ENCODE measurements around the gene PLPP3. TPM values are rescaled to one million over a fixed set of nuclear protein-coding genes. Genes with fewer than 3 reads are reported as not detected.

The PLPP3 gene
- polyA plus RNA-seq, 3 donors = 0.21 to 0.32 TPM; not detected in 1

- TF ChIP-seq, protein P1, sequence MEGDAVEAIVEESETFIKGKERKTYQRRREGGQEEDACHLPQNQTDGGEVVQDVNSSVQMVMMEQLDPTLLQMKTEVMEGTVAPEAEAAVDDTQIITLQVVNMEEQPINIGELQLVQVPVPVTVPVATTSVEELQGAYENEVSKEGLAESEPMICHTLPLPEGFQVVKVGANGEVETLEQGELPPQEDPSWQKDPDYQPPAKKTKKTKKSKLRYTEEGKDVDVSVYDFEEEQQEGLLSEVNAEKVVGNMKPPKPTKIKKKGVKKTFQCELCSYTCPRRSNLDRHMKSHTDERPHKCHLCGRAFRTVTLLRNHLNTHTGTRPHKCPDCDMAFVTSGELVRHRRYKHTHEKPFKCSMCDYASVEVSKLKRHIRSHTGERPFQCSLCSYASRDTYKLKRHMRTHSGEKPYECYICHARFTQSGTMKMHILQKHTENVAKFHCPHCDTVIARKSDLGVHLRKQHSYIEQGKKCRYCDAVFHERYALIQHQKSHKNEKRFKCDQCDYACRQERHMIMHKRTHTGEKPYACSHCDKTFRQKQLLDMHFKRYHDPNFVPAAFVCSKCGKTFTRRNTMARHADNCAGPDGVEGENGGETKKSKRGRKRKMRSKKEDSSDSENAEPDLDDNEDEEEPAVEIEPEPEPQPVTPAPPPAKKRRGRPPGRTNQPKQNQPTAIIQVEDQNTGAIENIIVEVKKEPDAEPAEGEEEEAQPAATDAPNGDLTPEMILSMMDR (IDR thresholded peaks at IDR 0.05) = no peak
- H3K36me3 ChIP-seq (replicated peaks in 1 of 2; ENCODE audit: control insufficient read depth in 1 of 2, insufficient read depth in 2 of 2, low read length in 2 of 2) = no peaks in the 10 kb centered on the region
Observed at GRCh38 chr1:56444960-56445646, 134.3 kb downstream of the PLPP3 start.

More at GRCh38 chr1:56444960-56445646, 134.3 kb downstream of the PLPP3 start:
- DNase-seq = peak in 1 of 3 donors; percentile 33
- peak overlapping the region; percentile 37 for H3K4me2 ChIP-seq (replicated peaks; ENCODE audit: extremely low read depth, low read length, poor library complexity, severe bottlenecking)
- peak overlapping the region in 1 of 2 donors; percentile 27 for H3K27ac ChIP-seq (ENCODE audit: low read depth in 1 of 2, low read length in 2 of 2)
- Mint-ChIP-seq H3K27ac (peak overlapping the region in 6 of 7 donors; percentile 4 to 85 (median 45)), H3K36me3 (no peaks in the 10 kb centered on the region), H3K9me3 (peaks cover 0 to 2% (median 0%) of the 10 kb centered on the region in 7 donors), H3K27me3 (ENCODE audit: low read depth in 3 of 3) (peaks cover 0 to 5% (median under 1%) of the 10 kb centered on the region in 3 donors), H3K4me3 (no peak overlapping the region), H3K4me1 (peaks cover 31% of the 10 kb centered on the region)
- 80% methylated on average over 3 of the region's 7 CpGs for WGBS (ENCODE audit: insufficient coverage)
- H2AFZ ChIP-seq (ENCODE audit: insufficient read depth, low read depth, low read length, poor library complexity, severe bottlenecking) = no peak overlapping the region
- H3K9me3 ChIP-seq (replicated peaks in 1 of 2; ENCODE audit: control insufficient read depth in 1 of 2, insufficient read depth in 1 of 2, low read length in 2 of 2) = no peaks in the 10 kb centered on the region
- intact Hi-C loops (cut with micrococcal nuclease) = no loop called here
- H4K20me1 ChIP-seq (ENCODE audit: insufficient read depth, low read length) = no peaks in the 10 kb centered on the region
- H3K9ac ChIP-seq (ENCODE audit: insufficient read depth, low read length, poor library complexity, severe bottlenecking) = no peak overlapping the region
- H3K79me2 ChIP-seq (ENCODE audit: insufficient read depth, low read length) = no peaks in the 10 kb centered on the region
- peaks cover 23 to 37% of the 10 kb centered on the region in 2 donors for H3K4me1 ChIP-seq (ENCODE audit: control insufficient read depth in 1 of 2, insufficient read depth in 2 of 2, low read length in 2 of 2)
- no peaks in the 10 kb centered on the region for H3K27me3 ChIP-seq (ENCODE audit: control insufficient read depth in 2 of 2, insufficient read depth in 2 of 2, low read length in 2 of 2)
- peak overlapping the region in 1 of 3 experiments; percentile 25 for H3K4me3 ChIP-seq (replicated peaks in 1 of 3; ENCODE audit: low read depth in 2 of 3, low read length in 3 of 3)

Small RNA genes lying within 50 kb of the gene (small RNA-seq; reads per million reads assigned to genes)
- gene AC099789.1 (ENCODE audit: insufficient read length, low read depth) = not detected

Other genes starting within 250 kb of the PLPP3 start
- gene PRKAA2, start 65.8 kb upstream of the PLPP3 start, polyA plus RNA-seq = not detected
- gene FYB2, start 239.8 kb upstream of the PLPP3 start, polyA plus RNA-seq = not detected